MCF 10A (cell line): Measurements from ENCODE around the gene NDUFAF3. TPM values are rescaled to one million over a fixed set of nuclear protein-coding genes. Genes with fewer than 3 reads are reported as not detected.

Experiments used
- BruUV-seq: library from RNA; stranded (reverse); fragments of 400-500 nt; replicated peaks from 2 replicates; lab custom pipeline; 2021; lab: Mats Ljungman, UMichigan
- CTCF ChIA-PET: fragments of 300-600 bp; sonication (Branson Sonifier 250); formaldehyde crosslinking; extraction: SDS; loops from one replicate; lab custom pipeline; 2021; ENCODE audit warnings: antibody characterized with exemption, inconsistent platforms; lab: Yijun Ruan, JAX
- POLR2A ChIA-PET: fragments of 300-600, 350-650 bp; sonication (Branson Sonifier 250); formaldehyde crosslinking; extraction: SDS; loops from one replicate; lab custom pipeline; 2020; ENCODE audit warnings: antibody characterized with exemption, inconsistent platforms; lab: Yijun Ruan, JAX
- DNase-seq: peaks from one replicate; pipeline ENCODE4 v3.0.0-alpha.2; 2018; ENCODE audit not compliant: unreplicated experiment
- H3K27ac Mint-ChIP-seq: one replicate; pipeline ENCODE4 v1.8.0; 2022; ENCODE audit warnings: mild to moderate bottlenecking, low read depth, mixed read lengths; ENCODE audit not compliant: unreplicated experiment
- H3K27me3 Mint-ChIP-seq: one replicate; pipeline ENCODE4 v1.8.0; 2022; ENCODE audit warnings: mixed read lengths; ENCODE audit not compliant: insufficient read depth, unreplicated experiment
- H3K36me3 Mint-ChIP-seq: one replicate; pipeline ENCODE4 v1.8.0; 2022; ENCODE audit warnings: mild to moderate bottlenecking, moderate library complexity, mixed read lengths; ENCODE audit not compliant: insufficient read depth, unreplicated experiment
- H3K4me1 Mint-ChIP-seq: one replicate; pipeline ENCODE4 v1.8.0; 2022; ENCODE audit warnings: mixed read lengths; ENCODE audit not compliant: insufficient read depth, unreplicated experiment
- H3K4me3 Mint-ChIP-seq: one replicate; pipeline ENCODE4 v1.8.0; 2022; ENCODE audit warnings: mild to moderate bottlenecking, moderate library complexity, mixed read lengths; ENCODE audit not compliant: unreplicated experiment
- H3K9me3 Mint-ChIP-seq: one replicate; pipeline ENCODE4 v1.8.0; 2022; ENCODE audit warnings: mixed read lengths; ENCODE audit not compliant: unreplicated experiment
- CTCF ChIP-seq: fragments of 200-600 bp; IDR thresholded peaks from one replicate; pipeline ENCODE4 v1.8.0; 2022; ENCODE audit warnings: antibody characterized with exemption, mild to moderate bottlenecking; ENCODE audit not compliant: unreplicated experiment
- intact Hi-C: fragments of 100-400 bp; cut with micrococcal nuclease; formaldehyde crosslinking; loops from 2 replicates; pipeline ENCODE4 v1.14.1; 2022
- total RNA-seq: library from RNA; stranded (reverse); gene quantifications from 2 replicates; pipeline ENCODE4 v1.2.3, GENCODE V29; 2022

NDUFAF3 gene
- total RNA-seq, 1 experiment from 2014 or later: 77.8 TPM

GRCh38 chr3:49027634-49028033, 5.7 kb downstream of the NDUFAF3 start:
- peak overlapping the region; percentile 95 for H3K4me3 Mint-ChIP-seq
- no peaks in the 10 kb centered on the region for H3K9me3 Mint-ChIP-seq
- CTCF ChIA-PET: no interaction called here
- peaks cover 99% of the 10 kb centered on the region for H3K36me3 Mint-ChIP-seq
- BruUV-seq: no TSS peak
- intact Hi-C loops: loop anchor here (5.0 to 10.0 kb wide), 2 partner anchors 65 to 127 kb away; partner anchors contain the start of gene QRICH1
- peak overlapping the region; percentile 99 for H3K27ac Mint-ChIP-seq
- POLR2A ChIA-PET: interaction anchor here (2.3 to 2.4 kb wide), 2 partner anchors 8 to 65 kb away, joined by 43 to 47 read pairs; partner anchors contain the start of genes DALRD3 and QRICH1
- TF ChIP-seq CTCF: no peak
- H3K27me3 Mint-ChIP-seq: no peaks in the 10 kb centered on the region
- DNase-seq: no peak
- peaks cover 33% of the 10 kb centered on the region for H3K4me1 Mint-ChIP-seq

GRCh38 chr3:49028298-49028672, 6.4 kb downstream of the NDUFAF3 start:
- intact Hi-C loops: loop anchor here (5.0 to 10.0 kb wide), 2 partner anchors 64 to 127 kb away; partner anchors contain the start of gene QRICH1
- H3K9me3 Mint-ChIP-seq: no peaks in the 10 kb centered on the region
- no peak for TF ChIP-seq CTCF
- no TSS peak for BruUV-seq
- peaks cover 99% of the 10 kb centered on the region for H3K36me3 Mint-ChIP-seq
- peak overlapping the region; percentile 95 for H3K4me3 Mint-ChIP-seq
- peak overlapping the region; percentile 99 for H3K27ac Mint-ChIP-seq
- DNase-seq: no peak
- POLR2A ChIA-PET: interaction anchor here (1.5 to 2.4 kb wide), 9 partner anchors 9 to 324 kb away, joined by 5 to 47 read pairs (median 11); partner anchors contain the start of genes DALRD3, LAMB2, QARS1 and QRICH1
- H3K27me3 Mint-ChIP-seq: no peaks in the 10 kb centered on the region
- CTCF ChIA-PET: interaction anchor here (1.9 kb wide), 1 partner anchor 39 kb away, joined by 7 read pairs; no protein-coding TSS in a partner anchor
- peaks cover 40% of the 10 kb centered on the region for H3K4me1 Mint-ChIP-seq

- Mint-ChIP-seq H3K9me3 (no peaks in the 10 kb centered on the region), H3K27me3 (no peaks in the 10 kb centered on the region), H3K36me3 (peaks cover 98% of the 10 kb centered on the region), H3K4me1 (peaks cover 40% of the 10 kb centered on the region), H3K27ac (peak within 1 kb of the TSS; percentile 99), H3K4me3 (peak within 1 kb of the TSS; percentile 95)
- CTCF ChIA-PET: interaction anchor here (0.6 to 1.9 kb wide), 3 partner anchors 40 to 750 kb away, joined by 3 to 7 read pairs (median 3); no protein-coding TSS in a partner anchor
- peak; percentile 90 for DNase-seq
- BruUV-seq: TSS peak; percentile 57
- intact Hi-C loops: loop anchor here (5.0 to 10.0 kb wide), 2 partner anchors 63 to 126 kb away; partner anchors contain the start of gene QRICH1
- POLR2A ChIA-PET: interaction anchor here (0.5 to 2.4 kb wide), 29 partner anchors 9 to 800 kb away, joined by 3 to 47 read pairs (median 4); partner anchors contain the start of genes ARIH2, DALRD3, LAMB2 and NICN1
- TF ChIP-seq CTCF: no peak
Observed at GRCh38 chr3:49028673-49029562, 7.0 kb downstream of the NDUFAF3 start, which contains the start of gene IMPDH2. TSS of gene IMPDH2 (minus strand) at chr3:49029398. CDS start at chr3:49029350, 48 bp downstream.
